ENCODE measurements around the gene FMN2. TPM values are rescaled to one million over a fixed set of nuclear protein-coding genes. Genes with fewer than 3 reads are reported as not detected.

The FMN2 gene
- total RNA-seq, 1 donor from 2014 or later, result 150 TPM

GRCh38 chr1:240194120-240194519 is 102.4 kb downstream of the FMN2 start:
- no peak for TF ChIP-seq CTCF (IDR thresholded peaks at IDR 0.05; ENCODE audit: partially characterized antibody, unreplicated experiment)
- H3K27ac Mint-ChIP-seq (ENCODE audit: unreplicated experiment), result no peak overlapping the region
- peaks cover 3% of the 10 kb centered on the region for H3K9me3 Mint-ChIP-seq (ENCODE audit: unreplicated experiment)
- H3K27me3 Mint-ChIP-seq (ENCODE audit: unreplicated experiment), result no peaks in the 10 kb centered on the region
- no peak for DNase-seq
- no peaks in the 10 kb centered on the region for H3K36me3 Mint-ChIP-seq (ENCODE audit: unreplicated experiment)
- H3K4me1 Mint-ChIP-seq (ENCODE audit: low read depth, unreplicated experiment), result peaks cover 7% of the 10 kb centered on the region
- H3K4me3 Mint-ChIP-seq (ENCODE audit: unreplicated experiment), result no peak overlapping the region

DNA sequence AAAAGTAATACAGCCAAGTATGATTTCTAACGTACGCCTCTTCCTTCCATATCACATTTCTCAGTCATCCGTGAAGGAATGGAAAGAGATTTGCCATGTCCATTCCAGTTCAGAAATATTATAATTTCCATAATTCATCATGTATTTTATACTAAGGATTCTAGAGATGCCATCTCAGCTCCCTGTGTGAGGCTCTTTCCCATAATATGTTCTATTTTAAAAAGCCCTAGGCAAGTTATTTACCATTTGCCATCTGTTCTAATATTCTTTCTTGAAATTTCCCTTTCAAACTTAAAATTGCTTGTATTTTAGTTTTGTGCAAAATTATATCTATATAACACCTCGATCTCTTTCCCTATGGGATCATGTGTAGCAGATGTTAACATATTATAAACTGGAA is 106.7 kb downstream of the FMN2 start:
- Mint-ChIP-seq H3K27me3 (ENCODE audit: unreplicated experiment) (no peaks in the 10 kb centered on the region), H3K4me3 (ENCODE audit: unreplicated experiment) (no peak overlapping the region), H3K27ac (ENCODE audit: unreplicated experiment) (no peak overlapping the region), H3K9me3 (ENCODE audit: unreplicated experiment) (peaks cover 9% of the 10 kb centered on the region), H3K36me3 (ENCODE audit: unreplicated experiment) (peaks cover 15% of the 10 kb centered on the region), H3K4me1 (ENCODE audit: low read depth, unreplicated experiment) (no peaks in the 10 kb centered on the region)
- TF ChIP-seq CTCF (IDR thresholded peaks at IDR 0.05; ENCODE audit: partially characterized antibody, unreplicated experiment), result no peak
- no peak for DNase-seq

- no peak for DNase-seq
- Mint-ChIP-seq H3K27ac (ENCODE audit: unreplicated experiment) (no peak overlapping the region), H3K4me3 (ENCODE audit: unreplicated experiment) (no peak overlapping the region), H3K27me3 (ENCODE audit: unreplicated experiment) (no peaks in the 10 kb centered on the region), H3K9me3 (ENCODE audit: unreplicated experiment) (peaks cover 7% of the 10 kb centered on the region), H3K4me1 (ENCODE audit: low read depth, unreplicated experiment) (no peaks in the 10 kb centered on the region), H3K36me3 (ENCODE audit: unreplicated experiment) (peaks cover 16% of the 10 kb centered on the region)
- no peak for TF ChIP-seq CTCF (IDR thresholded peaks at IDR 0.05; ENCODE audit: partially characterized antibody, unreplicated experiment)
Observed at GRCh38 chr1:240199758-240200645, 108.3 kb downstream of the FMN2 start.

DNA sequence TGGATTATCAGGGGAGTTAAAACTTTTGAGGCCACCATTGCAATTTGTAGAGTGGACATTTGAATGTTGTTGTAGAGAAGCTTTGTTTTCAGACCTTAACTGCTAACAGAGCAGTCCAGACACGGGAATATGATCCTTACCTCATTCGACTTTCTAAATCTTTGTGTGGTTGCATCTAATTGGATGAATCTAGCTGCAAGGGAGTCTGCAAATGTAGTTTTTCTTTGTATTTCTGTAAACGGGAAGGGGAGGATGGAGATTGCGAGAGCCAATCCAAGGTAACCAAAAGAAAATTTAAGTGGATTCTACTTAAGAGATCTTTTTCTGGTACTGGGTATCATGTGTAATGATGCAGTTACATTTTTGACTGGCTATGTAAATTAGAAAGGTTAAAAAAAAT is 110.2 kb downstream of the FMN2 start:
- no peak overlapping the region for H3K27ac Mint-ChIP-seq (ENCODE audit: unreplicated experiment)
- H3K9me3 Mint-ChIP-seq (ENCODE audit: unreplicated experiment), result peaks cover 9% of the 10 kb centered on the region
- no peak overlapping the region for H3K4me3 Mint-ChIP-seq (ENCODE audit: unreplicated experiment)
- DNase-seq, result no peak
- H3K27me3 Mint-ChIP-seq (ENCODE audit: unreplicated experiment), result no peaks in the 10 kb centered on the region
- peaks cover 16% of the 10 kb centered on the region for H3K36me3 Mint-ChIP-seq (ENCODE audit: unreplicated experiment)
- TF ChIP-seq CTCF (IDR thresholded peaks at IDR 0.05; ENCODE audit: partially characterized antibody, unreplicated experiment), result no peak
- H3K4me1 Mint-ChIP-seq (ENCODE audit: low read depth, unreplicated experiment), result no peaks in the 10 kb centered on the region

GRCh38 chr1:240207073-240207709 is 115.5 kb downstream of the FMN2 start:
- H3K36me3 Mint-ChIP-seq (ENCODE audit: unreplicated experiment), result peaks cover 4% of the 10 kb centered on the region
- no peak for DNase-seq

More at GRCh38 chr1:240207073-240207709, 115.5 kb downstream of the FMN2 start:
- Mint-ChIP-seq H3K9me3 (ENCODE audit: unreplicated experiment) (peaks cover 3% of the 10 kb centered on the region), H3K4me1 (ENCODE audit: low read depth, unreplicated experiment) (no peaks in the 10 kb centered on the region), H3K27me3 (ENCODE audit: unreplicated experiment) (no peaks in the 10 kb centered on the region), H3K4me3 (ENCODE audit: unreplicated experiment) (no peak overlapping the region), H3K27ac (ENCODE audit: unreplicated experiment) (no peak overlapping the region)
- TF ChIP-seq CTCF (IDR thresholded peaks at IDR 0.05; ENCODE audit: partially characterized antibody, unreplicated experiment), result no peak
